Endothelial cell of umbilical vein (primary cell): ENCODE results near the gene CUX1.

Experiments
- JUN ChIP-seq: IDR thresholded peaks from 2 replicates; pipeline ENCODE4 v1.6.1; 2011; ENCODE audit warnings: borderline replicate concordance, low read depth; ENCODE audit not compliant: insufficient read length, insufficient read depth
- POLR2A ChIP-seq: IDR thresholded peaks from 2 replicates; pipeline ENCODE4 v1.6.1; 2012; ENCODE audit warnings: low read depth, mild to moderate bottlenecking, control low read depth, low read length
- POLR2AphosphoS5 ChIP-seq: IDR thresholded peaks from 2 replicates; pipeline ENCODE4 v1.6.1; 2012; ENCODE audit warnings: low read depth, mild to moderate bottlenecking, control low read depth, low read length, moderate library complexity; ENCODE audit not compliant: insufficient read depth
- TF ChIP-seq, protein P1 (sequence below), 2 donors: IDR thresholded peaks; 1 replicate in 1 of 2; 2 replicates in 1 of 2; pipeline ENCODE4 v1.5.1; 2011; ENCODE audit warnings: low read length in 2 of 2, mild to moderate bottlenecking in 2 of 2, moderate library complexity in 2 of 2, control low read depth in 1 of 2, inconsistent platforms in 1 of 2, low read depth in 1 of 2; ENCODE audit not compliant: insufficient read depth in 1 of 2; ENCODE audit errors: extremely low read depth in 1 of 2
- TF ChIP-seq, protein P2 (sequence below): IDR thresholded peaks from 2 replicates; pipeline ENCODE4 v1.6.1; 2011; ENCODE audit not compliant: insufficient read depth, insufficient read length

DNA sequence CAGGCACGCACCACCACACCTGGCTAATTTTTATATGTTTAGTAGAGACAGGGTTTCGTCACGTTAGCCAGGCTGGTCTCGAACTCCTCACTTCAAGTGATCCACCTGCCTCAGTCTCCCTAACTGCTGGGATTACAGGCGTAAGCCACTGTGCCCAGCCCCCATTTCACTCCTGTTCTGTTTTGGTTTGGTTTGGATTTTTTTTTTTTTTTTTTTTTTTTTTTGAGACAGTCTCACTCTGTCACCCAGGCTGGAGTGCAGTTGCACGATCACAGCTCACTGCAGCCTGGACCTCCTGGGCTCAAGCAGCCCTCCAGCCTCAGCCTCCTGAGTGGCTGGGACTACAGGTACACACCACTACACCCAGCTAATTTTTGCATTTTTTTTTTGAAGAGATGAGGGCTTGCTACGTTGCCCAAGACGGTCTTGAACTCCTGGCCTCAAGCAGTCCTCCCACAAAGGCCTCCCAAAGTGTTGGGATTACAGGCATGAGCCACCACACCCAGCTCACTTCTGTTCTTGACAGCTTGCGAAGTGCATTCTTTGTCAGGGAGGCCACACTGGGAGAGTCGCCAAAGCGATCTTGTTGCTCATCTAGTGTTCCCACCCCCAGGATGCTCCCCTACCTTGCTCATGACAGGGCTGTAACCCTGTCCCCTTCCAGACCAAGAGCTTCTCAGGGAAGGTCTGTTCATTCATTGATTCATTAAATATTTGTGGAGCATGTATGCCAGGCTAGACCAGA is 229.1 kb downstream of the CUX1 start:
- no peak for TF ChIP-seq POLR2AphosphoS5
- TF ChIP-seq, protein P1, sequence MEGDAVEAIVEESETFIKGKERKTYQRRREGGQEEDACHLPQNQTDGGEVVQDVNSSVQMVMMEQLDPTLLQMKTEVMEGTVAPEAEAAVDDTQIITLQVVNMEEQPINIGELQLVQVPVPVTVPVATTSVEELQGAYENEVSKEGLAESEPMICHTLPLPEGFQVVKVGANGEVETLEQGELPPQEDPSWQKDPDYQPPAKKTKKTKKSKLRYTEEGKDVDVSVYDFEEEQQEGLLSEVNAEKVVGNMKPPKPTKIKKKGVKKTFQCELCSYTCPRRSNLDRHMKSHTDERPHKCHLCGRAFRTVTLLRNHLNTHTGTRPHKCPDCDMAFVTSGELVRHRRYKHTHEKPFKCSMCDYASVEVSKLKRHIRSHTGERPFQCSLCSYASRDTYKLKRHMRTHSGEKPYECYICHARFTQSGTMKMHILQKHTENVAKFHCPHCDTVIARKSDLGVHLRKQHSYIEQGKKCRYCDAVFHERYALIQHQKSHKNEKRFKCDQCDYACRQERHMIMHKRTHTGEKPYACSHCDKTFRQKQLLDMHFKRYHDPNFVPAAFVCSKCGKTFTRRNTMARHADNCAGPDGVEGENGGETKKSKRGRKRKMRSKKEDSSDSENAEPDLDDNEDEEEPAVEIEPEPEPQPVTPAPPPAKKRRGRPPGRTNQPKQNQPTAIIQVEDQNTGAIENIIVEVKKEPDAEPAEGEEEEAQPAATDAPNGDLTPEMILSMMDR (IDR thresholded peaks at IDR 0.05; ENCODE audit: extremely low read depth in 1 of 2, insufficient read depth in 1 of 2, low read depth in 1 of 2, low read length in 2 of 2) = no peak
- TF ChIP-seq, protein P2, sequence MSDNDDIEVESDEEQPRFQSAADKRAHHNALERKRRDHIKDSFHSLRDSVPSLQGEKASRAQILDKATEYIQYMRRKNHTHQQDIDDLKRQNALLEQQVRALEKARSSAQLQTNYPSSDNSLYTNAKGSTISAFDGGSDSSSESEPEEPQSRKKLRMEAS = no peak
- no peak for TF ChIP-seq POLR2A
- TF ChIP-seq JUN = no peak
